ENCODE measurements around the gene POLR2H.

- TF ChIP-seq CTCF (conservative IDR thresholded peaks at IDR 0.05; ENCODE audit: low read depth, low read length): no peak
- TF ChIP-seq EZH2 (IDR thresholded peaks at IDR 0.05; ENCODE audit: borderline replicate concordance, low read depth, low read length, poor library complexity, severe bottlenecking): no peak
These were observed 9.2 kb upstream of the POLR2H start for GRCh38 chr3:184352149-184352785.
